HUES48 (cell line): ENCODE data around the gene CTNNAL1.
"Not testable (repeated sequence)": the region's sequence is repeated elsewhere in the genome, so short reads cannot be mapped to it uniquely, and the experiment has no call there.

Experiments used
- H3K27ac ChIP-seq: one replicate; pipeline ENCODE4 v1.7.0; 2013; ENCODE audit warnings: low read depth, low read length, inconsistent platforms
- H3K27me3 ChIP-seq: 2 replicates; pipeline ENCODE4 v1.6.1; 2013; ENCODE audit warnings: mild to moderate bottlenecking, low read length; ENCODE audit not compliant: control insufficient read depth, insufficient read depth
- H3K36me3 ChIP-seq: 2 replicates; pipeline ENCODE4 v1.6.1; 2013; ENCODE audit warnings: low read length; ENCODE audit not compliant: control insufficient read depth, insufficient read depth
- H3K4me1 ChIP-seq: 2 replicates; pipeline ENCODE4 v1.6.1; 2013; ENCODE audit warnings: mild to moderate bottlenecking, low read length; ENCODE audit not compliant: control insufficient read depth, insufficient read depth
- H3K4me3 ChIP-seq: 2 replicates; pipeline ENCODE4 v1.5.1; 2013; ENCODE audit warnings: mild to moderate bottlenecking, low read depth, low read length
- H3K9ac ChIP-seq: 2 replicates; pipeline ENCODE4 v1.6.1; 2013; ENCODE audit warnings: mild to moderate bottlenecking, low read depth, low read length, moderate library complexity
- H3K9me3 ChIP-seq: 2 replicates; pipeline ENCODE4 v1.6.1; 2013; ENCODE audit warnings: low read length; ENCODE audit not compliant: control insufficient read depth, insufficient read depth

CTNNAL1 gene

GRCh38 chr9:108928386-108928785 is 84.9 kb downstream of the CTNNAL1 start:
- Histone ChIP-seq H3K27me3 (no peaks in the 10 kb centered on the region), H3K9me3 (no peaks in the 10 kb centered on the region), H3K36me3 (peaks cover 70% of the 10 kb centered on the region), H3K4me1 (peaks cover 7% of the 10 kb centered on the region; the same call in 1 of the 2 replicates), H3K9ac (no peak overlapping the region), H3K4me3 (no peak overlapping the region), H3K27ac (no peak overlapping the region)

GRCh38 chr9:108924466-108924865 is 88.8 kb downstream of the CTNNAL1 start:
- H3K4me1 ChIP-seq: no peaks in the 10 kb centered on the region
- H3K27me3 ChIP-seq: no peaks in the 10 kb centered on the region
- no peak overlapping the region for H3K9ac ChIP-seq
- peaks cover 90% of the 10 kb centered on the region for H3K36me3 ChIP-seq
- H3K27ac ChIP-seq: no peak overlapping the region
- H3K9me3 ChIP-seq: no peaks in the 10 kb centered on the region
- H3K4me3 ChIP-seq: no peak overlapping the region

- Histone ChIP-seq H3K4me3 (no peak overlapping the region), H3K27me3 (no peaks in the 10 kb centered on the region), H3K36me3 (peaks cover 89% of the 10 kb centered on the region), H3K27ac (no peak overlapping the region), H3K9ac (no peak overlapping the region), H3K4me1 (no peaks in the 10 kb centered on the region), H3K9me3 (no peaks in the 10 kb centered on the region)
These were observed 92.1 kb downstream of the CTNNAL1 start for GRCh38 chr9:108921200-108921599.

- peaks cover 89% of the 10 kb centered on the region for H3K36me3 ChIP-seq
- not testable (repeated sequence) for H3K27me3 ChIP-seq, H3K4me1 ChIP-seq, H3K9me3 ChIP-seq, H3K27ac ChIP-seq, H3K9ac ChIP-seq, H3K4me3 ChIP-seq
These were observed 92.9 kb downstream of the CTNNAL1 start for GRCh38 chr9:108920401-108920800.

- Histone ChIP-seq H3K27me3 (no peaks in the 10 kb centered on the region), H3K27ac (no peak overlapping the region), H3K9me3 (no peaks in the 10 kb centered on the region), H3K4me1 (no peaks in the 10 kb centered on the region), H3K4me3 (no peak overlapping the region), H3K9ac (no peak overlapping the region), H3K36me3 (peaks cover 88% of the 10 kb centered on the region)
These were observed 93.8 kb downstream of the CTNNAL1 start for GRCh38 chr9:108919517-108919916.

GRCh38 chr9:108913391-108913790 is 99.9 kb downstream of the CTNNAL1 start:
- no peaks in the 10 kb centered on the region for H3K4me1 ChIP-seq
- H3K36me3 ChIP-seq: peaks cover 92% of the 10 kb centered on the region
- no peak overlapping the region for H3K9ac ChIP-seq

GRCh38 chr9:108911820-108912219 is 101.5 kb downstream of the CTNNAL1 start:
- Histone ChIP-seq H3K27me3 (no peaks in the 10 kb centered on the region), H3K4me1 (no peaks in the 10 kb centered on the region), H3K4me3 (no peak overlapping the region), H3K9me3 (no peaks in the 10 kb centered on the region), H3K27ac (no peak overlapping the region), H3K9ac (no peak overlapping the region), H3K36me3 (peaks cover 94% of the 10 kb centered on the region)

More at GRCh38 chr9:108913391-108913790, 99.9 kb downstream of the CTNNAL1 start:
- Histone ChIP-seq H3K4me3 (no peak overlapping the region), H3K27me3 (no peaks in the 10 kb centered on the region), H3K27ac (no peak overlapping the region), H3K9me3 (no peaks in the 10 kb centered on the region)

GRCh38 chr9:108910914-108911313 is 102.4 kb downstream of the CTNNAL1 start:
- peaks cover 94% of the 10 kb centered on the region for H3K36me3 ChIP-seq
- H3K4me1 ChIP-seq: no peaks in the 10 kb centered on the region
- no peak overlapping the region for H3K9ac ChIP-seq
- H3K27ac ChIP-seq: no peak overlapping the region
- no peaks in the 10 kb centered on the region for H3K27me3 ChIP-seq
- no peak overlapping the region for H3K4me3 ChIP-seq
- no peaks in the 10 kb centered on the region for H3K9me3 ChIP-seq

GRCh38 chr9:108910402-108910801 is 102.9 kb downstream of the CTNNAL1 start:
- Histone ChIP-seq H3K27me3 (no peaks in the 10 kb centered on the region), H3K4me1 (no peaks in the 10 kb centered on the region), H3K9ac (no peak overlapping the region), H3K9me3 (no peaks in the 10 kb centered on the region), H3K36me3 (peaks cover 94% of the 10 kb centered on the region), H3K27ac (no peak overlapping the region), H3K4me3 (no peak overlapping the region)

GRCh38 chr9:108905494-108905893 is 107.8 kb downstream of the CTNNAL1 start:
- Histone ChIP-seq H3K4me3 (no peak overlapping the region), H3K27ac (no peak overlapping the region), H3K4me1 (no peaks in the 10 kb centered on the region), H3K27me3 (no peaks in the 10 kb centered on the region), H3K9ac (no peak overlapping the region), H3K36me3 (peaks cover 95% of the 10 kb centered on the region), H3K9me3 (no peaks in the 10 kb centered on the region)

GRCh38 chr9:108904161-108904560 is 109.1 kb downstream of the CTNNAL1 start:
- no peak overlapping the region for H3K9ac ChIP-seq
- H3K4me3 ChIP-seq: no peak overlapping the region
- H3K4me1 ChIP-seq: no peaks in the 10 kb centered on the region
- no peaks in the 10 kb centered on the region for H3K27me3 ChIP-seq
- no peaks in the 10 kb centered on the region for H3K9me3 ChIP-seq
- no peak overlapping the region for H3K27ac ChIP-seq
- peaks cover 94% of the 10 kb centered on the region for H3K36me3 ChIP-seq
